ENCODE data around the gene MVB12B. TPM values are rescaled to one million over a fixed set of nuclear protein-coding genes. Genes with fewer than 3 reads are reported as not detected.

MVB12B gene
- total RNA-seq, 1 experiment from 2014 or later = 10.9 TPM

DNA sequence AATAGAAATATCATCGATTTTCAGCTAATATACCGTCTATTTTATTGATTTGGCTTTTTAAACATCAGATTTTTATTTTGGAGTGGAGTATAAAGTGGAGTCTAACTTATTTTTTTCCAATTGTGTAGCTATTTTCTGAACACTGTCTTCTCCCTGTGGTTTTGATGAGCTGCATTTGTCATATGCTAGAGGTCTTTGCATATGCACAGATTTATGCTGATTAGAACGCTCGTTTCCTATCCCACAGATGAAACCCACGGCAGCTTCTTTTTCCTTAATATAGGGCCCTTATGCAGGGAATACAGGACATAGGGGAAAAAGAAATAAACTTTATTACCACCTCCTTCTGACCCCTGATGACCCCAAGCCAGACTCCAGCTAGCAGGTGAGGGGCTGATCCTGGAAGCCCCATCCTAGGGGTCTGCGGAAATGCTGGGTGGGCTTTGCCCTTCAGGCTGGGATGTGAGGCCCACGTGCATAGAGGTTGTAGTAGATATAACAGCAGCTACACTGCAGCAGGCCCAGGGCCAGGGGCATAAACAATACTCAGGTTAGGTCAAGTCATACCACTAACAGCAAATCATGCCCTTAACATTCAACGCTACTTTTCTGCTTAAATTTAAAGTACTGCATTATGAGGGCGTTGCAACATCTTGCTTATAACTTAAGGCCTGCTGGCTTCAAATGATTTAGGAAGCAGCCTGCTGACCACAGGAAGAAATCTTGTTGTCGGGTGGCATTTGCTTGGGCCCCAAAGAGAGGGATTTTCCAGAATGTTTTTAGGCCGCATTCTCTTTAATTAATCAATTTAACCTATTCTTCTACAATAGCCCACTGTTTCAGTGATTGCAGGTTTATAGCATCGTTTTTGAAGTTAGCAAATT is 28.5 kb downstream of the MVB12B start:
- Histone ChIP-seq H3K27me3 (ENCODE audit: insufficient read depth, low read length) (no peaks in the 10 kb centered on the region), H3K9me3 (ENCODE audit: control insufficient read depth in 1 of 2, insufficient read depth in 1 of 2, low read depth in 1 of 2, low read length in 2 of 2) (no peaks in the 10 kb centered on the region; a peak in 1 of 4 replicates), H3K27ac (ENCODE audit: low read depth, low read length) (no peak overlapping the region), H3K9ac (ENCODE audit: low read length) (no peak overlapping the region), H3K4me1 (ENCODE audit: control insufficient read depth in 1 of 2, insufficient read depth in 2 of 2, low read length in 2 of 2) (no peaks in the 10 kb centered on the region), H3K4me2 (ENCODE audit: low read length) (no peak overlapping the region), H3K4me3 (replicated peaks in 1 of 2; ENCODE audit: low read depth in 1 of 2, low read length in 2 of 2) (no peak overlapping the region), H3K9me2 (ENCODE audit: insufficient read depth) (no peaks in the 10 kb centered on the region), H3K79me2 (ENCODE audit: insufficient read depth, low read length) (no peaks in the 10 kb centered on the region), H3K36me3 (ENCODE audit: control insufficient read depth in 1 of 2, insufficient read depth in 2 of 2, low read length in 2 of 2) (no peaks in the 10 kb centered on the region), H2AFZ (ENCODE audit: low read depth, low read length, poor library complexity, severe bottlenecking) (no peak overlapping the region), H4K20me1 (ENCODE audit: insufficient read depth) (no peaks in the 10 kb centered on the region)
- no TSS peak for BruUV-seq (replicated peaks)
- POLR2A ChIA-PET = no interaction called here
- no peak for TF ChIP-seq CBX3 (IDR thresholded peaks at IDR 0.05; ENCODE audit: low read depth)
- TF ChIP-seq, protein P1, sequence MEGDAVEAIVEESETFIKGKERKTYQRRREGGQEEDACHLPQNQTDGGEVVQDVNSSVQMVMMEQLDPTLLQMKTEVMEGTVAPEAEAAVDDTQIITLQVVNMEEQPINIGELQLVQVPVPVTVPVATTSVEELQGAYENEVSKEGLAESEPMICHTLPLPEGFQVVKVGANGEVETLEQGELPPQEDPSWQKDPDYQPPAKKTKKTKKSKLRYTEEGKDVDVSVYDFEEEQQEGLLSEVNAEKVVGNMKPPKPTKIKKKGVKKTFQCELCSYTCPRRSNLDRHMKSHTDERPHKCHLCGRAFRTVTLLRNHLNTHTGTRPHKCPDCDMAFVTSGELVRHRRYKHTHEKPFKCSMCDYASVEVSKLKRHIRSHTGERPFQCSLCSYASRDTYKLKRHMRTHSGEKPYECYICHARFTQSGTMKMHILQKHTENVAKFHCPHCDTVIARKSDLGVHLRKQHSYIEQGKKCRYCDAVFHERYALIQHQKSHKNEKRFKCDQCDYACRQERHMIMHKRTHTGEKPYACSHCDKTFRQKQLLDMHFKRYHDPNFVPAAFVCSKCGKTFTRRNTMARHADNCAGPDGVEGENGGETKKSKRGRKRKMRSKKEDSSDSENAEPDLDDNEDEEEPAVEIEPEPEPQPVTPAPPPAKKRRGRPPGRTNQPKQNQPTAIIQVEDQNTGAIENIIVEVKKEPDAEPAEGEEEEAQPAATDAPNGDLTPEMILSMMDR (IDR thresholded peaks at IDR 0.05 in 2 of 3, conservative IDR thresholded peaks at IDR 0.05 in 1 of 3; ENCODE audit: borderline replicate concordance in 1 of 3, insufficient read depth in 1 of 3, low read depth in 2 of 3, low read length in 2 of 3) = no peak
- TF ChIP-seq TCF7L2 (IDR thresholded peaks at IDR 0.05; ENCODE audit: borderline replicate concordance, extremely low read depth, insufficient read depth, insufficient read length) = no peak
- no peak for ATAC-seq
- intact Hi-C loops (cut with micrococcal nuclease) = loop anchor here (5.0 kb wide), 1 partner anchor 93 kb away; no protein-coding TSS in a partner anchor
- CTCF ChIA-PET = no interaction called here
- no peak for DNase-seq (ENCODE audit: low read depth, low spot score)
- RAD21 ChIA-PET (ENCODE audit: low non-redundant PET in 1 of 2, low total read pairs in 2 of 2, uncharacterized antibody in 2 of 2, unreplicated experiment in 2 of 2) = no interaction called here

DNA sequence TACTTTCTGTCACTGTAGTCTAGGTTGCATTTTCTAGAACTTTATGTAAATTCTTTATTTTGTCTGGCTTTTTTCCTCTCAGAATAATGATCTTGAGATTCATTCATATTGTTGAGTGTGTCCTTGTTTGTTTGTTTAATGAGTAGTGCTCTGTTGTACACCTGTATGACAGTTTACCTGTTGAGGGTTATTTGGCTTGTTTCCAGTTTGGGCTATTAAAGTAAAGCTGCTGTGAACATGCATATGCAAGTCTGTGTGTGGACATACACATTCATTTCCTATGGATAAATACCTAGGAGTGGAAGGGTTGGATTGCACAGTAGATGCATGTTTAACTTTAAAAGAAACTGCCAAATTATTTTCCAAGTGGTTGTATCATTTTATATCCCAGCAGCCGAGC is 30.4 kb downstream of the MVB12B start:
- DNase-seq (ENCODE audit: low read depth, low spot score) = no peak
- BruUV-seq (replicated peaks) = no TSS peak
- ChIA-PET POLR2A (no interaction called here), RAD21 (ENCODE audit: low non-redundant PET in 1 of 2, low total read pairs in 2 of 2, uncharacterized antibody in 2 of 2, unreplicated experiment in 2 of 2) (no interaction called here), CTCF (no interaction called here)
- no peaks in the 10 kb centered on the region for H3K79me2 ChIP-seq (ENCODE audit: insufficient read depth, low read length)
- H3K4me3 ChIP-seq (replicated peaks in 1 of 2; ENCODE audit: low read depth in 1 of 2, low read length in 2 of 2) = no peak overlapping the region
- H3K27me3 ChIP-seq (ENCODE audit: insufficient read depth, low read length) = no peaks in the 10 kb centered on the region
- no peaks in the 10 kb centered on the region for H3K4me1 ChIP-seq (ENCODE audit: control insufficient read depth in 1 of 2, insufficient read depth in 2 of 2, low read length in 2 of 2)
- no peak overlapping the region for H3K9ac ChIP-seq (ENCODE audit: low read length)
- H3K27ac ChIP-seq (ENCODE audit: low read depth, low read length) = no peak overlapping the region
- H2AFZ ChIP-seq (ENCODE audit: low read depth, low read length, poor library complexity, severe bottlenecking) = no peak overlapping the region
- intact Hi-C loops (cut with micrococcal nuclease) = loop anchor here (5.0 kb wide), 1 partner anchor 95 kb away; no protein-coding TSS in a partner anchor
- no peak for ATAC-seq
- H3K36me3 ChIP-seq (ENCODE audit: control insufficient read depth in 1 of 2, insufficient read depth in 2 of 2, low read length in 2 of 2) = no peaks in the 10 kb centered on the region
- no peaks in the 10 kb centered on the region for H3K9me2 ChIP-seq (ENCODE audit: insufficient read depth)
- no peaks in the 10 kb centered on the region for H4K20me1 ChIP-seq (ENCODE audit: insufficient read depth)
- no peak overlapping the region for H3K4me2 ChIP-seq (ENCODE audit: low read length)
- H3K9me3 ChIP-seq (ENCODE audit: control insufficient read depth in 1 of 2, insufficient read depth in 1 of 2, low read depth in 1 of 2, low read length in 2 of 2) = peaks cover under 1 to 6% of the 10 kb centered on the region in 2 experiments; a peak in 2 of 4 replicates
- TF ChIP-seq SIN3A (IDR thresholded peaks at IDR 0.05; ENCODE audit: low read depth) (no peak), YY1 (IDR thresholded peaks at IDR 0.05; ENCODE audit: extremely low read depth, insufficient replicate concordance, low read depth, low read length) (no peak), CEBPB (IDR thresholded peaks at IDR 0.05; ENCODE audit: low read depth) (no peak), EZH2 (IDR thresholded peaks at IDR 0.05) (no peak), EZH2phosphoT487 (IDR thresholded peaks at IDR 0.05; ENCODE audit: borderline replicate concordance) (no peak), SRF (IDR thresholded peaks at IDR 0.05; ENCODE audit: low read depth) (no peak), MAX (IDR thresholded peaks at IDR 0.05) (no peak), EGR1 (IDR thresholded peaks at IDR 0.05; ENCODE audit: low read depth) (no peak), POLR2AphosphoS5 (IDR thresholded peaks at IDR 0.05; ENCODE audit: low read depth, low read length) (no peak), CBX3 (IDR thresholded peaks at IDR 0.05; ENCODE audit: low read depth) (no peak), ZFX (IDR thresholded peaks at IDR 0.05) (no peak)
- TF ChIP-seq, protein P2, sequence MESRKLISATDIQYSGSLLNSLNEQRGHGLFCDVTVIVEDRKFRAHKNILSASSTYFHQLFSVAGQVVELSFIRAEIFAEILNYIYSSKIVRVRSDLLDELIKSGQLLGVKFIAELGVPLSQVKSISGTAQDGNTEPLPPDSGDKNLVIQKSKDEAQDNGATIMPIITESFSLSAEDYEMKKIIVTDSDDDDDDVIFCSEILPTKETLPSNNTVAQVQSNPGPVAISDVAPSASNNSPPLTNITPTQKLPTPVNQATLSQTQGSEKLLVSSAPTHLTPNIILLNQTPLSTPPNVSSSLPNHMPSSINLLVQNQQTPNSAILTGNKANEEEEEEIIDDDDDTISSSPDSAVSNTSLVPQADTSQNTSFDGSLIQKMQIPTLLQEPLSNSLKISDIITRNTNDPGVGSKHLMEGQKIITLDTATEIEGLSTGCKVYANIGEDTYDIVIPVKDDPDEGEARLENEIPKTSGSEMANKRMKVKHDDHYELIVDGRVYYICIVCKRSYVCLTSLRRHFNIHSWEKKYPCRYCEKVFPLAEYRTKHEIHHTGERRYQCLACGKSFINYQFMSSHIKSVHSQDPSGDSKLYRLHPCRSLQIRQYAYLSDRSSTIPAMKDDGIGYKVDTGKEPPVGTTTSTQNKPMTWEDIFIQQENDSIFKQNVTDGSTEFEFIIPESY (IDR thresholded peaks at IDR 0.05; ENCODE audit: extremely low read depth, insufficient replicate concordance, low read length) = no peak

Data from HCT116 (cell line).